ENCODE data around the gene RECK.

DNA sequence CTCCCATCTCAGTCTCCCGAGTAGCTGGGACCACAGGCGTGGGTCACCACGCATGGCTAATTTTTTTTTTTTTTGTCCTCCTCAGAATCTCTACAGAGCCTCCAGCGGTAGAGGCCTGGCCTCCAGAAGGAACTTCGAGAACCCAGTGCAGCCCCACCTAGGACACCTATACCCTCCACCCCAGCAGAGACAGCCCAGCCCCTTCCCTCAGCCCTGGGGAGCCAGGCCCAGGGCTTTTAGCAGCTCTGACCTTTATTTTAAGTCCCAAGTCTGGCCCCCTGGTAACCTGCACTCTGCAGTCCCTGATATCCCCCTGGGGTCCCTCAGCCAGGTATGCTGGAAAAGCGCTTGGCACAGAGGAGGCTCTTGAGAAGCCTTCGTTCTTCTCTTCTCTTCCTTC is 105.0 kb downstream of the RECK start:
- TF ChIP-seq EZH2 (IDR thresholded peaks at IDR 0.05; ENCODE audit: insufficient read depth, poor library complexity, severe bottlenecking) (no peak), EZH2phosphoT487 (IDR thresholded peaks at IDR 0.05; ENCODE audit: insufficient read depth, low read depth) (no peak)
